IMR-90 (cell line): ENCODE results near the gene OR8G1. TPM values are rescaled to one million over a fixed set of nuclear protein-coding genes. Genes with fewer than 3 reads are reported as not detected.

ENCODE experiments used
- ATAC-seq: fragments of 200-7000 bp; cut with Tn5 transposase; 2 replicates; pipeline ENCODE4 v1.9.1; 2020; ENCODE audit warnings: low read depth, mild to moderate bottlenecking, moderate library complexity
- BruUV-seq: library from RNA; stranded (reverse); fragments of 400-500 nt; replicated peaks from 2 replicates; lab custom pipeline; 2021; lab: Mats Ljungman, UMichigan
- CTCF ChIA-PET: fragments of 300-600 bp; formaldehyde crosslinking; extraction: SDS; loops from one replicate; lab custom pipeline; 2021; ENCODE audit warnings: antibody characterized with exemption; lab: Yijun Ruan, JAX
- POLR2A ChIA-PET: fragments of 300-600 bp; sonication (Branson Sonifier 250); formaldehyde crosslinking; loops from one replicate; lab custom pipeline; 2022; ENCODE audit warnings: antibody characterized with exemption; ENCODE audit not compliant: unreplicated experiment; lab: Charles Lee
- DNase-seq: peaks from one replicate; pipeline ENCODE4 v3.0.0; 2013
- H2AFZ ChIP-seq: replicated peaks from 2 replicates; pipeline ENCODE3; 2013; ENCODE audit warnings: low read length, mild to moderate bottlenecking; ENCODE audit not compliant: poor library complexity
- H2AK5ac ChIP-seq: 2 replicates; pipeline ENCODE4 v1.6.1; 2013; ENCODE audit warnings: low read depth, low read length, inconsistent platforms
- H2AK9ac ChIP-seq: replicated peaks from 2 replicates; pipeline ENCODE3; 2013; ENCODE audit warnings: mild to moderate bottlenecking, low read depth, low read length, moderate library complexity; ENCODE audit not compliant: poor library complexity
- H2BK120ac ChIP-seq: 2 replicates; pipeline ENCODE4 v1.6.1; 2013; ENCODE audit warnings: low read depth, low read length, inconsistent platforms
- H2BK15ac ChIP-seq: 3 replicates; pipeline ENCODE4 v1.6.1; 2013; ENCODE audit warnings: low read depth, low read length, inconsistent platforms
- H2BK20ac ChIP-seq: 2 replicates; pipeline ENCODE4 v1.6.1; 2013; ENCODE audit warnings: low read depth, mild to moderate bottlenecking, inconsistent platforms, low read length, moderate library complexity
- H2BK5ac ChIP-seq: 2 replicates; pipeline ENCODE4 v1.6.1; 2013; ENCODE audit warnings: mild to moderate bottlenecking, low read depth, low read length, inconsistent platforms; ENCODE audit not compliant: poor library complexity, severe bottlenecking
- H3K14ac ChIP-seq: replicated peaks from 2 replicates; pipeline ENCODE4 v1.6.1; 2013; ENCODE audit warnings: low read depth, low read length, inconsistent platforms
- H3K18ac ChIP-seq: 2 replicates; pipeline ENCODE4 v1.6.1; 2013; ENCODE audit warnings: low read depth, low read length, control low read depth
- H3K23ac ChIP-seq: 2 replicates; pipeline ENCODE4 v1.6.1; 2013; ENCODE audit warnings: low read depth, low read length, inconsistent platforms
- H3K27ac ChIP-seq: 2 replicates; pipeline ENCODE4 v1.5.1; 2013; ENCODE audit warnings: mild to moderate bottlenecking, control low read depth, low read length; ENCODE audit not compliant: insufficient read depth
- H3K27me3 ChIP-seq: 2 replicates; pipeline ENCODE4 v1.6.1; 2013; ENCODE audit warnings: low read length; ENCODE audit not compliant: control insufficient read depth, insufficient read depth
- H3K36me3 ChIP-seq: 2 replicates; pipeline ENCODE4 v1.6.1; 2013; ENCODE audit warnings: low read length, mixed read lengths; ENCODE audit not compliant: control insufficient read depth, insufficient read depth
- H3K4ac ChIP-seq: 2 replicates; pipeline ENCODE4 v1.6.1; 2013; ENCODE audit warnings: low read depth, low read length, inconsistent platforms
- H3K4me1 ChIP-seq: 2 replicates; pipeline ENCODE4 v1.6.1; 2013; ENCODE audit warnings: low read length, mixed read lengths; ENCODE audit not compliant: control insufficient read depth, insufficient read depth
- H3K4me2 ChIP-seq: 2 replicates; pipeline ENCODE4 v1.6.1; 2013; ENCODE audit warnings: low read depth, mild to moderate bottlenecking, control low read depth, low read length, moderate library complexity
- H3K4me3 ChIP-seq: 2 replicates; pipeline ENCODE4 v1.5.1; 2013; ENCODE audit warnings: low read depth, mild to moderate bottlenecking, control low read depth, low read length, moderate library complexity; ENCODE audit not compliant: insufficient read depth
- H3K56ac ChIP-seq: 2 replicates; pipeline ENCODE4 v1.6.1; 2013; ENCODE audit warnings: low read length, inconsistent platforms; ENCODE audit not compliant: insufficient read depth; ENCODE audit errors: extremely low read depth
- H3K79me1 ChIP-seq, 2 experiments: 2 replicates each; pipeline ENCODE4 v1.6.1; 2013; ENCODE audit warnings: low read length in 2 of 2, inconsistent platforms in 1 of 2, low read depth in 1 of 2
- H3K9ac ChIP-seq: 2 replicates; pipeline ENCODE4 v1.6.1; 2013; ENCODE audit warnings: low read depth, low read length, control low read depth
- H3K9me1 ChIP-seq: 2 replicates; pipeline ENCODE4 v1.6.1; 2013; ENCODE audit warnings: low read length, inconsistent platforms; ENCODE audit not compliant: insufficient read depth
- H3K9me3 ChIP-seq: 2 replicates; pipeline ENCODE4 v1.6.1; 2013; ENCODE audit warnings: low read length; ENCODE audit not compliant: control insufficient read depth, insufficient read depth
- H4K20me1 ChIP-seq: 2 replicates; pipeline ENCODE4 v1.6.1; 2013; ENCODE audit warnings: low read length, inconsistent platforms; ENCODE audit not compliant: insufficient read depth
- H4K5ac ChIP-seq: 2 replicates; pipeline ENCODE4 v1.6.1; 2013; ENCODE audit warnings: mild to moderate bottlenecking, low read depth, low read length, control low read depth
- H4K8ac ChIP-seq, 2 experiments: 2 replicates each; pipeline ENCODE4 v1.6.1; 2013; ENCODE audit warnings: low read depth in 2 of 2, low read length in 2 of 2, control low read depth in 1 of 2, inconsistent platforms in 1 of 2
- H4K91ac ChIP-seq: 2 replicates; pipeline ENCODE4 v1.6.1; 2013; ENCODE audit warnings: low read depth, low read length, inconsistent platforms; ENCODE audit not compliant: insufficient read depth
- CHD1 ChIP-seq: IDR thresholded peaks from 2 replicates; pipeline ENCODE4 v1.6.1; 2012; ENCODE audit warnings: low read depth, low read length, improper control_type of control experiment
- ELK1 ChIP-seq: fragments of 150-350 bp; IDR thresholded peaks from 2 replicates; pipeline ENCODE4 v1.6.1; 2016; ENCODE audit warnings: low read depth, mild to moderate bottlenecking, low read length, moderate library complexity, borderline replicate concordance
- FOS ChIP-seq: fragments of 150-350 bp; IDR thresholded peaks from 2 replicates; pipeline ENCODE4 v1.6.1; 2016; ENCODE audit warnings: low read depth, low read length
- MAFK ChIP-seq: IDR thresholded peaks from 2 replicates; pipeline ENCODE4 v1.6.1; 2012; ENCODE audit warnings: low read depth, low read length, improper control_type of control experiment
- MAZ ChIP-seq: IDR thresholded peaks from 2 replicates; pipeline ENCODE4 v1.6.1; 2012; ENCODE audit warnings: low read depth, mild to moderate bottlenecking, low read length, improper control_type of control experiment, moderate library complexity, borderline replicate concordance
- MXI1 ChIP-seq: IDR thresholded peaks from 2 replicates; pipeline ENCODE4 v1.6.1; 2012; ENCODE audit warnings: low read depth, mild to moderate bottlenecking, low read length, moderate library complexity, borderline replicate concordance
- NFE2L2 ChIP-seq: fragments of 150-350 bp; IDR thresholded peaks from 2 replicates; pipeline ENCODE4 v1.6.1; 2016; ENCODE audit warnings: low read depth, mild to moderate bottlenecking, low read length
- POLR2A ChIP-seq: IDR thresholded peaks from 2 replicates; pipeline ENCODE4 v1.6.1; 2012; ENCODE audit warnings: mild to moderate bottlenecking, low read depth, low read length
- RAD21 ChIP-seq: IDR thresholded peaks from 2 replicates; pipeline ENCODE4 v1.6.1; 2012; ENCODE audit warnings: low read length, improper control_type of control experiment
- RCOR1 ChIP-seq: IDR thresholded peaks from 2 replicates; pipeline ENCODE4 v1.6.1; 2012; ENCODE audit warnings: mild to moderate bottlenecking, low read length, improper control_type of control experiment; ENCODE audit not compliant: insufficient replicate concordance
- RFX5 ChIP-seq: IDR thresholded peaks from 2 replicates; pipeline ENCODE4 v1.8.0; 2012; ENCODE audit warnings: low read depth, mild to moderate bottlenecking, low read length, moderate library complexity
- WGBS, 2 experiments: methylation state at CpG; one replicate each; pipeline versions ENCODE4 v1.1.5 to v1.1.7; 2013; ENCODE audit warnings: missing lambda C conversion rate in 2 of 2; ENCODE audit not compliant: insufficient read length in 1 of 2; ENCODE audit errors: extremely low coverage in 2 of 2; 5-methylcytosine and 5-hydroxymethylcytosine counted together
- dilution Hi-C: fragments of 300-500 bp; cut with HindIII; formaldehyde crosslinking; loops from one replicate; pipeline ENCODE4 v1.14.3; 2018; ENCODE audit warnings: low sequenced_read_pairs; ENCODE audit not compliant: unreplicated experiment
- in situ Hi-C: fragments of 300-500 bp; cut with MboI; formaldehyde crosslinking; loops from 3 replicates; pipeline ENCODE4 v1.14.3; 2019; ENCODE audit warnings: low sequenced_read_pairs, inconsistent platforms, mixed read lengths
- intact Hi-C: fragments of 100-400 bp; cut with micrococcal nuclease; formaldehyde crosslinking; loops from 2 replicates; pipeline ENCODE4 v1.10.0; 2022
- polyA plus RNA-seq, 3 experiments: library from polyadenylated mRNA; depleted of rRNA; stranded (reverse); fragments of >200 nt; gene quantifications; 2 replicates each; pipeline ENCODE4 v1.2.3, GENCODE V29; 2012; ENCODE audit warnings: low replicate concordance in 1 of 3
- total RNA-seq: library from RNA; depleted of rRNA; stranded (reverse); fragments of >200 nt; gene quantifications from 2 replicates; pipeline ENCODE4 v1.2.3, GENCODE V29; 2012
- TF ChIP-seq, protein P1 (sequence below): conservative IDR thresholded peaks from 2 replicates; pipeline ENCODE4 v1.5.1; 2012; ENCODE audit warnings: mild to moderate bottlenecking, low read depth, low read length, improper control_type of control experiment

The OR8G1 gene
- total and polyA plus RNA-seq, 2 of the 4 experiments (the other 2 are of a cell fraction): not detected

GRCh38 chr11:124214027-124214426 is 26.9 kb upstream of the OR8G1 start:
- Histone ChIP-seq H3K27ac (no peak overlapping the region), H3K4me1 (no peaks in the 10 kb centered on the region), H2BK5ac (no peak overlapping the region), H4K91ac (no peak overlapping the region), H2AK5ac (no peak overlapping the region), H3K4me3 (no peak overlapping the region), H3K79me1 (no peaks in the 10 kb centered on the region), H3K4me2 (no peak overlapping the region), H4K8ac (no peak overlapping the region), H3K18ac (no peak overlapping the region), H3K36me3 (no peaks in the 10 kb centered on the region), H3K27me3 (no peaks in the 10 kb centered on the region; the same call in 1 of the 2 replicates), H3K56ac (no peak overlapping the region), H2AK9ac (no peak overlapping the region), H2AFZ (no peak overlapping the region), H2BK15ac (no peak overlapping the region), H3K14ac (no peak overlapping the region), H4K5ac (no peak overlapping the region), H3K23ac (no peak overlapping the region), H3K4ac (no peak overlapping the region), H3K9ac (no peak overlapping the region), H3K9me1 (no peaks in the 10 kb centered on the region), H3K9me3 (no peaks in the 10 kb centered on the region), H2BK120ac (no peak overlapping the region), H2BK20ac (no peak overlapping the region), H4K20me1 (no peaks in the 10 kb centered on the region)
- dilution Hi-C loops (no loop called here), in situ Hi-C loops (no loop called here), intact Hi-C loops (no loop called here)
- TF ChIP-seq RFX5 (no peak), POLR2A (no peak), NFE2L2 (no peak), MAZ (no peak), CHD1 (no peak), RAD21 (no peak), FOS (no peak), MXI1 (no peak), MAFK (no peak), ELK1 (no peak), RCOR1 (no peak)
- TF ChIP-seq, protein P1, sequence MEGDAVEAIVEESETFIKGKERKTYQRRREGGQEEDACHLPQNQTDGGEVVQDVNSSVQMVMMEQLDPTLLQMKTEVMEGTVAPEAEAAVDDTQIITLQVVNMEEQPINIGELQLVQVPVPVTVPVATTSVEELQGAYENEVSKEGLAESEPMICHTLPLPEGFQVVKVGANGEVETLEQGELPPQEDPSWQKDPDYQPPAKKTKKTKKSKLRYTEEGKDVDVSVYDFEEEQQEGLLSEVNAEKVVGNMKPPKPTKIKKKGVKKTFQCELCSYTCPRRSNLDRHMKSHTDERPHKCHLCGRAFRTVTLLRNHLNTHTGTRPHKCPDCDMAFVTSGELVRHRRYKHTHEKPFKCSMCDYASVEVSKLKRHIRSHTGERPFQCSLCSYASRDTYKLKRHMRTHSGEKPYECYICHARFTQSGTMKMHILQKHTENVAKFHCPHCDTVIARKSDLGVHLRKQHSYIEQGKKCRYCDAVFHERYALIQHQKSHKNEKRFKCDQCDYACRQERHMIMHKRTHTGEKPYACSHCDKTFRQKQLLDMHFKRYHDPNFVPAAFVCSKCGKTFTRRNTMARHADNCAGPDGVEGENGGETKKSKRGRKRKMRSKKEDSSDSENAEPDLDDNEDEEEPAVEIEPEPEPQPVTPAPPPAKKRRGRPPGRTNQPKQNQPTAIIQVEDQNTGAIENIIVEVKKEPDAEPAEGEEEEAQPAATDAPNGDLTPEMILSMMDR: no peak
- ChIA-PET CTCF (no interaction called here), POLR2A (no interaction called here)
- DNase-seq: no peak
- no CpG with 5 or more reads among the region's 3 CpGs for WGBS, 2 experiments
- no peak for ATAC-seq
- no TSS peak for BruUV-seq
